H9 (cell line): ENCODE results near the gene QRICH2. TPM values are rescaled to one million over a fixed set of nuclear protein-coding genes. Genes with fewer than 3 reads are reported as not detected.

Experiments used
- DNase-seq: peaks from one replicate; pipeline ENCODE4 v3.0.0-alpha.2; 2017
- H2AFZ ChIP-seq: one replicate; pipeline ENCODE4 v1.6.1; 2013; ENCODE audit warnings: mild to moderate bottlenecking, low read length, control low read depth, moderate library complexity
- H2AK5ac ChIP-seq: 2 replicates; pipeline ENCODE4 v1.6.1; 2013; ENCODE audit warnings: low read length, control low read depth, mixed read lengths; ENCODE audit not compliant: insufficient read length
- H2BK120ac ChIP-seq: one replicate; pipeline ENCODE4 v1.6.1; 2013; ENCODE audit warnings: low read depth, mild to moderate bottlenecking, low read length, control low read depth, inconsistent platforms; ENCODE audit not compliant: poor library complexity, severe bottlenecking
- H2BK12ac ChIP-seq: 2 replicates; pipeline ENCODE4 v1.6.1; 2013; ENCODE audit warnings: low read length, control low read depth, mixed read lengths, low read depth; ENCODE audit not compliant: insufficient read length
- H2BK15ac ChIP-seq: 2 replicates; pipeline ENCODE4 v1.6.1; 2013; ENCODE audit warnings: low read depth, low read length, control low read depth
- H2BK20ac ChIP-seq: one replicate; pipeline ENCODE4 v1.6.1; 2013; ENCODE audit warnings: low read depth, mild to moderate bottlenecking, low read length, control low read depth, inconsistent platforms; ENCODE audit not compliant: poor library complexity, severe bottlenecking
- H2BK5ac ChIP-seq: 2 replicates; pipeline ENCODE4 v1.6.1; 2013; ENCODE audit warnings: low read length, control low read depth, mixed read lengths; ENCODE audit not compliant: insufficient read length
- H3K14ac ChIP-seq: 2 replicates; pipeline ENCODE4 v1.6.1; 2013; ENCODE audit warnings: low read length, control low read depth; ENCODE audit not compliant: insufficient read depth
- H3K18ac ChIP-seq: 2 replicates; pipeline ENCODE4 v1.6.1; 2013; ENCODE audit warnings: low read depth, mild to moderate bottlenecking, mixed read lengths, low read length, control low read depth; ENCODE audit not compliant: insufficient read length
- H3K23ac ChIP-seq: 2 replicates; pipeline ENCODE4 v1.6.1; 2013; ENCODE audit warnings: low read length, control low read depth, mixed read lengths, low read depth; ENCODE audit not compliant: insufficient read length
- H3K23me2 ChIP-seq: 2 replicates; pipeline ENCODE4 v1.6.1; 2013; ENCODE audit warnings: low read depth, mild to moderate bottlenecking, mixed read lengths, low read length, control low read depth; ENCODE audit not compliant: insufficient read length, poor library complexity, severe bottlenecking
- H3K27ac ChIP-seq: 2 replicates; pipeline ENCODE4 v1.5.1; 2013; ENCODE audit warnings: low read length, control low read depth, mixed read lengths, low read depth; ENCODE audit not compliant: insufficient read length
- H3K27me3 ChIP-seq: 2 replicates; pipeline ENCODE4 v1.6.1; 2013; ENCODE audit warnings: low read length, control low read depth, inconsistent platforms; ENCODE audit not compliant: insufficient read depth
- H3K4ac ChIP-seq: 2 replicates; pipeline ENCODE4 v1.6.1; 2013; ENCODE audit warnings: low read depth, mild to moderate bottlenecking, control low read depth, inconsistent platforms, low read length, moderate library complexity
- H3K4me1 ChIP-seq: 2 replicates; pipeline ENCODE4 v1.6.1; 2013; ENCODE audit warnings: low read length, control low read depth, inconsistent platforms; ENCODE audit not compliant: insufficient read depth
- H3K4me2 ChIP-seq: 2 replicates; pipeline ENCODE4 v1.6.1; 2013; ENCODE audit warnings: low read length, control low read depth, mixed read lengths; ENCODE audit not compliant: insufficient read length, insufficient read depth
- H3K56ac ChIP-seq: 2 replicates; pipeline ENCODE4 v1.6.1; 2013; ENCODE audit warnings: low read depth, mild to moderate bottlenecking, mixed read lengths, low read length, control low read depth; ENCODE audit not compliant: insufficient read length
- H3K79me1 ChIP-seq: 2 replicates; pipeline ENCODE4 v1.6.1; 2013; ENCODE audit warnings: low read depth, mild to moderate bottlenecking, moderate library complexity, low read length, control low read depth, inconsistent platforms; ENCODE audit not compliant: insufficient read depth, poor library complexity, severe bottlenecking
- H3K79me2 ChIP-seq: 2 replicates; pipeline ENCODE4 v1.6.1; 2013; ENCODE audit warnings: low read length, control low read depth, inconsistent platforms; ENCODE audit not compliant: insufficient read depth
- H3K9ac ChIP-seq: 2 replicates; pipeline ENCODE4 v1.6.1; 2013; ENCODE audit warnings: low read length, control low read depth, mixed read lengths; ENCODE audit not compliant: insufficient read length; ENCODE audit errors: extremely low read depth
- H3K9me3 ChIP-seq: one replicate; pipeline ENCODE4 v1.6.1; 2013; ENCODE audit warnings: low read depth, low read length, inconsistent platforms; ENCODE audit not compliant: control insufficient read depth
- H3T11ph ChIP-seq: one replicate; pipeline ENCODE4 v1.6.1; 2013; ENCODE audit warnings: mild to moderate bottlenecking, low read length, control low read depth, inconsistent platforms
- H4K20me1 ChIP-seq: one replicate; pipeline ENCODE4 v1.6.1; 2013; ENCODE audit not compliant: control insufficient read depth, insufficient read length, insufficient read depth
- H4K5ac ChIP-seq: 2 replicates; pipeline ENCODE4 v1.6.1; 2013; ENCODE audit warnings: low read depth, mild to moderate bottlenecking, mixed read lengths, low read length, control low read depth; ENCODE audit not compliant: insufficient read length
- H4K8ac ChIP-seq: replicated peaks from 2 replicates; pipeline ENCODE4 v1.6.1; 2013; ENCODE audit warnings: low read length, control low read depth, mixed read lengths, low read depth; ENCODE audit not compliant: insufficient read length
- H4K91ac ChIP-seq: 2 replicates; pipeline ENCODE4 v1.6.1; 2013; ENCODE audit warnings: low read depth, mild to moderate bottlenecking, moderate library complexity, mixed read lengths, low read length, control low read depth; ENCODE audit not compliant: insufficient read length
- H3K27ac Mint-ChIP-seq, 3 experiments: 2 replicates in 2 of 3; 3 replicates in 1 of 3; pipeline ENCODE4 v1.8.0; 2020 to 2021; ENCODE audit warnings: mixed read lengths in 3 of 3, mild to moderate bottlenecking in 1 of 3, moderate library complexity in 1 of 3
- H3K27me3 Mint-ChIP-seq: 2 replicates; pipeline ENCODE4 v1.8.0; 2021; ENCODE audit warnings: low read depth, mild to moderate bottlenecking, moderate library complexity, mixed read lengths
- H3K36me3 Mint-ChIP-seq, 3 experiments: 2 replicates in 2 of 3; 3 replicates in 1 of 3; pipeline ENCODE4 v1.8.0; 2020 to 2021; ENCODE audit warnings: low read depth in 3 of 3, mixed read lengths in 3 of 3; ENCODE audit not compliant: insufficient read depth in 1 of 3
- H3K4me1 Mint-ChIP-seq, 2 experiments: 2 replicates each; pipeline ENCODE4 v1.8.0; 2020; ENCODE audit warnings: mixed read lengths in 2 of 2
- H3K4me3 Mint-ChIP-seq, 2 experiments: 2 replicates in 1 of 2; 3 replicates in 1 of 2; pipeline ENCODE4 v1.8.0; 2020 to 2021; ENCODE audit warnings: mild to moderate bottlenecking in 2 of 2, mixed read lengths in 2 of 2, moderate library complexity in 1 of 2
- H3K9me3 Mint-ChIP-seq, 2 experiments: 2 replicates in 1 of 2; 3 replicates in 1 of 2; pipeline ENCODE4 v1.8.0; 2020; ENCODE audit warnings: mild to moderate bottlenecking in 2 of 2, mixed read lengths in 2 of 2, moderate library complexity in 1 of 2
- WGBS: extraction: QIAGEN DNeasy Blood & Tissue Kit; methylation state at CpG from one replicate; pipeline ENCODE4 v1.1.7; 2013; ENCODE audit warnings: missing lambda C conversion rate, low lambda C conversion rate, mixed read lengths; ENCODE audit not compliant: insufficient read length; ENCODE audit errors: extremely low coverage; 5-methylcytosine and 5-hydroxymethylcytosine counted together
- total RNA-seq: library from RNA; stranded (reverse); gene quantifications from 2 replicates; pipeline ENCODE4 v1.2.1, GENCODE V29; 2021
- TF ChIP-seq, protein P1 (sequence below): fragments of 200-600 bp; sonication (generic); conservative IDR thresholded peaks from 3 replicates; pipeline ENCODE4 v1.8.0; 2021; ENCODE audit warnings: antibody characterized with exemption, mild to moderate bottlenecking

QRICH2 gene
- total RNA-seq, 1 experiment from 2014 or later: 3.2 TPM

DNA sequence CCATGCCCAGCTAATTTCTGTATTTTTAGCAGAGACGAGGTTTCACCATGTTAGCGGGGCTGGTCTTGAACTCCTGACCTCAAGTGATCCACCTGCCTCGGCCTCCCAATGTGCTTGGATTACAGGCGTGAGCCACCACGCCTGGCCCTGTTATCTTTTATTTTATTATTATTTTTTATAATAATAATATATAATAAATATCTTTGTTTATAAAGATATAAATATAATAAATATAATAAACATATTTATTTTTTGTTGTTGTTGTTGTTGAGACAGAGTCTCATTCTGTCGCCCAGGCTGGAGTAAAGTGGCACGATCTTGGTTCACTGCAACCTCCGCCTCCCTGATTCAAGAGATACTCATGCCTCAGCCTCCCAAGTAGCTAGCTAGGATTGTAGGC is 60.8 kb downstream of the QRICH2 start:
- no peaks in the 10 kb centered on the region; the same call in 1 of the 2 replicates for H3K27me3 ChIP-seq
- no peaks in the 10 kb centered on the region for H4K20me1 ChIP-seq
- no peak overlapping the region for H2BK120ac ChIP-seq
- Mint-ChIP-seq H3K36me3 (no peaks in the 10 kb centered on the region), H3K27ac (no peak overlapping the region), H3K9me3 (no peaks in the 10 kb centered on the region), H3K27me3 (peaks cover 26% of the 10 kb centered on the region), H3K4me1 (peaks cover 8 to 11% of the 10 kb centered on the region in 2 experiments), H3K4me3 (no peak overlapping the region)
- H3K18ac ChIP-seq: no peak overlapping the region
- no peaks in the 10 kb centered on the region for H3K9me3 ChIP-seq
- H2AK5ac ChIP-seq: no peak overlapping the region
- no peak overlapping the region for H2BK20ac ChIP-seq
- TF ChIP-seq, protein P1, sequence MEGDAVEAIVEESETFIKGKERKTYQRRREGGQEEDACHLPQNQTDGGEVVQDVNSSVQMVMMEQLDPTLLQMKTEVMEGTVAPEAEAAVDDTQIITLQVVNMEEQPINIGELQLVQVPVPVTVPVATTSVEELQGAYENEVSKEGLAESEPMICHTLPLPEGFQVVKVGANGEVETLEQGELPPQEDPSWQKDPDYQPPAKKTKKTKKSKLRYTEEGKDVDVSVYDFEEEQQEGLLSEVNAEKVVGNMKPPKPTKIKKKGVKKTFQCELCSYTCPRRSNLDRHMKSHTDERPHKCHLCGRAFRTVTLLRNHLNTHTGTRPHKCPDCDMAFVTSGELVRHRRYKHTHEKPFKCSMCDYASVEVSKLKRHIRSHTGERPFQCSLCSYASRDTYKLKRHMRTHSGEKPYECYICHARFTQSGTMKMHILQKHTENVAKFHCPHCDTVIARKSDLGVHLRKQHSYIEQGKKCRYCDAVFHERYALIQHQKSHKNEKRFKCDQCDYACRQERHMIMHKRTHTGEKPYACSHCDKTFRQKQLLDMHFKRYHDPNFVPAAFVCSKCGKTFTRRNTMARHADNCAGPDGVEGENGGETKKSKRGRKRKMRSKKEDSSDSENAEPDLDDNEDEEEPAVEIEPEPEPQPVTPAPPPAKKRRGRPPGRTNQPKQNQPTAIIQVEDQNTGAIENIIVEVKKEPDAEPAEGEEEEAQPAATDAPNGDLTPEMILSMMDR: no peak
- no peak overlapping the region for H2BK15ac ChIP-seq
- H2BK5ac ChIP-seq: no peak overlapping the region
- no peak overlapping the region for H4K91ac ChIP-seq
- H3K9ac ChIP-seq: no peak overlapping the region
- H3T11ph ChIP-seq: no peak overlapping the region
- no peak overlapping the region for H2AFZ ChIP-seq
- no peak overlapping the region for H3K23ac ChIP-seq
- H3K79me2 ChIP-seq: no peaks in the 10 kb centered on the region
- no peaks in the 10 kb centered on the region for H3K4me1 ChIP-seq
- WGBS: no CpG with 5 or more reads among the region's 8 CpGs
- no peak overlapping the region for H4K8ac ChIP-seq
- H3K23me2 ChIP-seq: no peaks in the 10 kb centered on the region
- no peak overlapping the region for H4K5ac ChIP-seq
- H3K14ac ChIP-seq: no peak overlapping the region
- no peak overlapping the region for H3K4me2 ChIP-seq
- no peak overlapping the region for H2BK12ac ChIP-seq
- no peak overlapping the region for H3K27ac ChIP-seq
- H3K4ac ChIP-seq: no peak overlapping the region
- no peak for DNase-seq
- H3K56ac ChIP-seq: no peak overlapping the region
- no peaks in the 10 kb centered on the region for H3K79me1 ChIP-seq
